Stimulated activated CD4-positive, alpha-beta T cell treated with anti-CD3 and anti-CD28 coated beads, TNF-alpha, amount 100 ng/mL, for 24 hours (primary cell): ENCODE results near the gene IQCC.
"Not testable (repeated sequence)": the region's sequence is repeated elsewhere in the genome, so short reads cannot be mapped to it uniquely, and the experiment has no call there.

ENCODE experiments used
- DNase-seq, 3 experiments: peaks; one replicate each; pipeline ENCODE4 v3.0.0-alpha.2; 2020; ENCODE audit warnings: low read depth in 3 of 3

The IQCC gene

GRCh38 chr1:32205401-32206370 is at the start of gene IQCC:
TSS of gene IQCC (plus strand) at chr1:32205671. CDS start at chr1:32205682, 11 bp downstream.
- peak; percentile 69 to 84 (median 70) for DNase-seq

DNA sequence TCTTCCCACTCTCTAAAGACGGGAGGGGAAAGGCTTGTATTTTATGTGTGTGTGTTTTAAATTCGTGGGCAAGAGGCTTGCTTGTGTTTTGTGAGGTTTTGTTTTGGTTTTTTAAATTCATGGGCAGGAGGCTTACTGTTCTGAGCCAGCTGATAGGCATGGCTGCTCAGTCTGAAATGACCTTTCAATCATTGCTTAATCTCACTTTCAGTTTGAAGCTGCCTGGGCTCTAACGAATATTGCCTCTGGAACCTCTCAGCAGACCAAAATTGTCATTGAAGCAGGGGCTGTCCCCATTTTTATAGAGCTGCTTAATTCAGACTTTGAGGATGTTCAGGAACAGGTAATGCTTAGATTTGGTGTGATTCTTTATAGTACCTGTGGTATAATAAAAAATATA is 46.3 kb upstream of the IQCC start:
- DNase-seq, result no peak

GRCh38 chr1:32163405-32163804 is 42.1 kb upstream of the IQCC start:
- no peak for DNase-seq

GRCh38 chr1:32165633-32166032 is 39.8 kb upstream of the IQCC start:
- DNase-seq, result not testable (repeated sequence)

DNA sequence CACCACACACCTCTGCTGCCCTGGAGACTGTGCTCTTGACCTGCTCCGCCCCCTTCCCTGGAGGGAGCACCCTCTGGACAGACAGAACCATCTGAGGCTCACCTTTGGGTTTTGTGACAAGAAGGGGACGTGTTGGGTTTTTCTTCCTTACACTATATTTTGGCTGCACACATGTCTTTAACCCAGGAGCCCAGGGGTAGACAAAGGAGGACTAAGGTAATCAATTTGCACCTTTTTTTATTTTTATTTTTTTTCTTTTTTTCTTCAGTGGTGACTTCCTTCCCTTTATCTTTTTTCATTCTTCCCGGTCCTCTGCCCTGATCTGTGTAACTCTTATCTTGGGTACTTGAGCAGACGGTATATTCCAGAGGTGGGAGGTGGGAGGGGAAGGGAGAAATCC is 34.5 kb upstream of the IQCC start:
- DNase-seq, result no peak

GRCh38 chr1:32172621-32173245 is 32.7 kb upstream of the IQCC start:
- no peak for DNase-seq

GRCh38 chr1:32178380-32179192 is 26.9 kb upstream of the IQCC start:
- no peak for DNase-seq

GRCh38 chr1:32179193-32179442 is 26.4 kb upstream of the IQCC start:
- DNase-seq, result no peak

GRCh38 chr1:32179443-32180185 is 25.9 kb upstream of the IQCC start, which contains the start of gene TXLNA:
TSS of gene TXLNA (plus strand) at chr1:32179675. CDS start at chr1:32180346, 671 bp downstream.
- DNase-seq, result peak; percentile 73 to 92 (median 83)

- peak in 1 of 3 experiments; percentile 32 for DNase-seq
These were observed 25.0 kb upstream of the IQCC start for GRCh38 chr1:32180186-32181060.

- DNase-seq, result no peak
These were observed 24.4 kb upstream of the IQCC start for GRCh38 chr1:32181065-32181464.

DNA sequence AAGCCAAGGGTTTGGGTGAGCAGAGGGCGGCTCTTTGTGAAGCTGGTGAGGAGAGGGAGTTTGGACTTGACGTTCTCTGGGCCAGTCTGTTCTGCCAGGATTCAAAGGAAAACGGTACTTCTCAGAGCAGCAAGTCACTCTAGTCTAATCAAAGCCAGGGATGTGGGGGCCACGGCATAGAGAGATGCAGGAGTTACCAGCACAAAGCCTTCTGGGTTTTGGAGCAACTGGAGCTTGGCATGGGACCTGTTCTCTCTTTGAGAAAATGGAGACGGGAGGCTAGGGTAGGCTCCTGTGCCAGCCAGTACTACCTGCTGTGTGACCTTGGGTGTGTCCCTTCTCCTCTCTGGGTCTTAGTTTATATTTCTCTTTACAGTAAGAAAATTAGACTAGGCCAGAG is 23.9 kb upstream of the IQCC start:
- DNase-seq, result no peak

GRCh38 chr1:32182060-32182459 is 23.4 kb upstream of the IQCC start:
- DNase-seq, result no peak

DNA sequence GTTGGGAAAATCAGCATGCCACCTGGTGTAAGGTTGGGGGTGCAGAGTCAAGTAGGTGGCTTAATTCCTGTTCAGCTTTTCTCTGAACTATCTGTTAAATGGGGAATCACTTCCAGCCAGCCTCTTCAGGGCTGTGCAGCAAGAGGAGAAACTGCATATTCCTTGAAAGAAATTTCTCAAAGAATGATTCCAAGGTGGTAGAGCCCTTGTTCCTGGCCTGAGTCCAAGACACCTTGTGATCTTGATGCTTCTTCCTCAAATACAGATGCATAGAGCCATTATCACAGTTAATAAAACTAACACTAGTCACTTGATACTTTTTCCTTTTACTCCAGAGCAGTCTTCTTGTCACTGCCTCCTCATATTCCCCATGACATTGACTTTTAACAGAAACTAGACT is 20.8 kb upstream of the IQCC start:
- DNase-seq, result no peak

- DNase-seq, result no peak
These were observed 19.4 kb upstream of the IQCC start for GRCh38 chr1:32186077-32186476.

- no peak for DNase-seq
These were observed 19.0 kb upstream of the IQCC start for GRCh38 chr1:32186491-32186890.

DNA sequence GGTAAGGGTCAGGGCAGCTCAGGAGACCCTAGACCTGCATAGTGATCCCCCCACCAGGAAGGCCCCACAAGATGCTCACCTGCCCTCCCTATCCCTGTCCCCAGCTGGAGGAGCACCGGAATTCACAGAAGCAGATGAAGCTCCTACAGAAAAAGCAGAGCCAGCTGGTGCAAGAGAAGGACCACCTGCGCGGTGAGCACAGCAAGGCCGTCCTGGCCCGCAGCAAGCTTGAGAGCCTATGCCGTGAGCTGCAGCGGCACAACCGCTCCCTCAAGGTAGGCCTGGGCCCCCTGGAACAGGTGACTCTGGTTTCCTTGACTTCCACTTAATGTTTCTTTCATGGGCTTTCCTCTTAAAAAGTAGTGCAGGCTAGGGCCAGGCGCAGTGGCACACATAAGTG is 17.6 kb upstream of the IQCC start:
- DNase-seq, result no peak

GRCh38 chr1:32192220-32192948 is 13.1 kb upstream of the IQCC start:
- no peak for DNase-seq

DNA sequence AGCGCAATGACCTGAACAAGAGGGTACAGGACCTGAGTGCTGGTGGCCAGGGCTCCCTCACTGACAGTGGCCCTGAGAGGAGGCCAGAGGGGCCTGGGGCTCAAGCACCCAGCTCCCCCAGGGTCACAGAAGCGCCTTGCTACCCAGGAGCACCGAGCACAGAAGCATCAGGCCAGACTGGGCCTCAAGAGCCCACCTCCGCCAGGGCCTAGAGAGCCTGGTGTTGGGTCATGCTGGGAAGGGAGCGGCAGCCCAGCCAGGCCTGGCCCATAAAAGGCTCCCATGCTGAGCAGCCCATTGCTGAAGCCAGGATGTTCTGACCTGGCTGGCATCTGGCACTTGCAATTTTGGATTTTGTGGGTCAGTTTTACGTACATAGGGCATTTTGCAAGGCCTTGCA is 10.5 kb upstream of the IQCC start:
- DNase-seq, result no peak

DNA sequence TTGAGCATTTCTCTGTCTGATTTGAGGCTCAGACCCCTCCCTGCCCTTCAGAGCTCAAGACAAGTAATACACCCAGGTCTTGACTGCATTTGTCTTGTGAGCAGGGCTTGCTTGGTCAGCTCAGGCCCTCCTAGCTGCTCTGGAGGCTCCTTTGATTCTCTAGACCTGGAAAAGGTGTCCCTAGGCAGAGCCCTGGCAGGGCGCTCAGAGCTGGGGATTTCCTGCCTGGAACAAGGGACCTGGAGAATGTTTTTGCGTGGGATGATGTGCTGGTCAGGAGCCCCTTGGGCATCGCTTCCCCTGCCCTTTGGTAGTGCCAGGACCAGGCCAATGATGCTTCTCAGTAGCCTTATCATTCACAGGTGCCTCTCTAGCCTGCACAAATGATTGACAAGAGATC is 9.9 kb upstream of the IQCC start:
- no peak for DNase-seq
